ENCODE results near the gene LRCH1. TPM values are rescaled to one million over a fixed set of nuclear protein-coding genes. Genes with fewer than 3 reads are reported as not detected.
A peak's percentile ranks its signal among the peaks of the same experiment; 100 is the strongest.
"Not testable (repeated sequence)": the region's sequence is repeated elsewhere in the genome, so short reads cannot be mapped to it uniquely, and the experiment has no call there.

The LRCH1 gene
- total RNA-seq, 1 experiment from 2014 or later = 5.5 TPM

GRCh38 chr13:46735425-46735824, 182.5 kb downstream of the LRCH1 start:
- no peak for DNase-seq (ENCODE audit: extremely low read depth, low read depth)

DNA sequence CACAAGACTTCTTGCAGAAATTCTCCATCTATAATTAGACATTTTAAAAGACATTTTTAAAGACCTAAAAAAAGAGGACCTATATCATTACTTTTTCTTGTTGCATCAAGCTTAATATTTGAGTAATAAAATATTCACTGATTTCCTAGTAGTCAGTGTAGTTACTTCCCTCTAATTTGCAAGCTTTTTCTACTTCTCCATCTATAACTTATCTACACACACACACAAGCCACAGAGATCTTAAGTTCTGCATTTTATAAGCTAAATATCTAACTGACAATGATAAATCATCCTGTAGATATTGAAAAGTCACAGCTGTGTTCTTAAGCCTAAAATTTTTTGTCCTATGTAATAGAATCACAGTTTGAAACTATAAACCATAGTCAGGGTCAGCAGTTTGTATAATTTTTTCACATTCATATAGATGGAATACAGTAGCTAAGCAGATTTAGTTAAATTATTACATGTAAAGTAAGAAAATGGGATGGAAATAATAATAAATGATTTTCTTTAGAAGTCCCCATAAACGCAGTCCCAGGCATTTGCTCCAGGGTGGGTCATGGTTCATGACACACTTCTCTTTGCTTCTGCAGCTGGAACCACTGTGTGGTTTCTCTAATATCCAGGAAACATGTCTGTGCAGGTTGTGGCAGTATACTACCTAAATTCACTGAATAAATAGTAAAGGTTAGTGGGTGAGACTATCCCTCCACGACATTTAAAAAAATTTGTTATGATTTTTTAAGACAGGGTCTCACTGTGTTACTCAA, 183.8 kb downstream of the LRCH1 start:
- DNase-seq (ENCODE audit: extremely low read depth, low read depth) = no peak

GRCh38 chr13:46738055-46738454, 185.1 kb downstream of the LRCH1 start:
- no peak for DNase-seq (ENCODE audit: extremely low read depth, low read depth)

DNA sequence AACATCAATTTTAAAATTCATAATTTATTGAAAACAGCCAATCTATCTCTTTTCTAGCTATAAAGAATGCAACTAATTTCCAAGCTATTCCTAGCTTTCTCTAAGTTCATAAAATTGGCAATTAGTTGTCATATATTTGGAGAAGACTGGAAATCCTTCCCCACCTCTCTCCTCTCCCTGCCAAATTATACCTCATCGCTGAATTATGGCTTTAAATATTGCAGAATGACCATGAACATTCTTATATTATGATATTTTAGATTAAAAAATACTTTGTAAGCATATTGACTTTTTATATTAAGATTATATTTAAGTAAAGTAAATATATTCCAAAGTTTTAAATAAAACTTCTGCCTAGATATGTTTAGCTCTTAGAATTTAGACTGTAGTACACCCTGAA, 185.8 kb downstream of the LRCH1 start:
- DNase-seq (ENCODE audit: extremely low read depth, low read depth) = no peak

DNA sequence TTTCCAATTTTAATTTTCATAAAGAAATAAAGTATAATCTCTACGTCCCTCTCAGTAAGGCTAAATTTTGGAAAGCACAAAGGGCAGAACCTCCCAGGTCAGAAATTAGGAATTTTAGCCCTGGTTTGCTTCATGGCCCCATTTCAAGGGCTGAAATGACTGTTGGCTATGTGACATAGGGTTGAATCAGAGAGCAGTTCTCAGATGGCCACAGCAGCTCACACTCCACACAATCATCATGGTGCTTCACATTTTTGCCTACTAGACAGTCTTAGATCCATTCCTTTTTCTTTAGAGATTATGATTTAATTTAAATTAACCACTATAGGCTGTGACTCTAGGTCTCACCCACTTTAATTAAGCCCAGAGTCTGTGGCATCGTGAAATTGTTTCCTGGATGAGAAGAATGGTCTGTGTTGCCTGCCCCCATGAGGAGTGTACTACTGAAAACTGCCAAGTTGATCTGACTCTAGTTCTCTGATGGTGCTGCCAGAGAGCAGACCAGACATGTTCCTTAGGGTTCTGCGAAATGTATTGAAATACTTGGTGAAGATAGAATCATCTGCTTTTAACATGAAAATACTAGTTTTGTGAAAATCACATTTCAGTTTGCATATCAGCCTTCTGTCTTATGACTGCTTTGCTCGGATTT, 186.6 kb downstream of the LRCH1 start:
- no peak for DNase-seq (ENCODE audit: extremely low read depth, low read depth)

DNA sequence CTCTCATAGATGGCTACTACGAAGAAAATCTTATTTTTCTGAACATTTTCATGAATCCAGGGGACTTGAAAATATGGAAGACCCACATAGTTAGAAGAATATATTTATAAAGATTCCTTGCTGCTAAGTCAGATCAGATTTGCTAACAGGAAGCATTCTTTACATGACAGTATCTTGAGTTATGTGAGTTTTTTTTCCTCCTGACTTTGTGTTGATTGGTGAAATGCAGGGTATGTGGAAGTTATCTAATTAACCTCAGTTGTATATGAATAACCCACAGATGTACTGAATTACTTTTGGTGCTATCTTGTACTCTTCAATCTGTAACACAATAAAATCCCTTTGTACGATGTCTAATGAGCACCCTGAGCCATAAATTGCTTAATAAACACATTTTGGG, 190.2 kb downstream of the LRCH1 start:
- DNase-seq (ENCODE audit: extremely low read depth, low read depth) = no peak

DNA sequence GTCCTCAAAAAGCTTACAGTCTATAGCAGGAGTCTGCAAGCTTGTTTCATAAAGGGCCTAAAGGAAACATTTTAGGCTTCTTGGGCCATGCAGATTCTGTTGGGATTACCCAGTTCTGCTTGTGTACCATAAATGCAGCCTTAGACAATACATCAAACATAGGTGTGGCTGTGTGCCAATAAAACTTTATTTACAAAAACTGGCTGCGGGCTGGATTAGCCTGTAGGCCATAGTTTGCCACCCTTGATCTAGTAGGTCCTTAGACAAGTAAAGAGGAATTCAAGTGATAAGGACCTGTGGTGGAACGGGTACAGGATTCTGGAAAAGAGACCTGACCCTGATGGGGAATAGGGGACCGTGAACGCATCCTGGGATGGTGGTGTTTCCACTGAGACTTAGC, 192.1 kb downstream of the LRCH1 start:
- no peak for DNase-seq (ENCODE audit: extremely low read depth, low read depth)

DNA sequence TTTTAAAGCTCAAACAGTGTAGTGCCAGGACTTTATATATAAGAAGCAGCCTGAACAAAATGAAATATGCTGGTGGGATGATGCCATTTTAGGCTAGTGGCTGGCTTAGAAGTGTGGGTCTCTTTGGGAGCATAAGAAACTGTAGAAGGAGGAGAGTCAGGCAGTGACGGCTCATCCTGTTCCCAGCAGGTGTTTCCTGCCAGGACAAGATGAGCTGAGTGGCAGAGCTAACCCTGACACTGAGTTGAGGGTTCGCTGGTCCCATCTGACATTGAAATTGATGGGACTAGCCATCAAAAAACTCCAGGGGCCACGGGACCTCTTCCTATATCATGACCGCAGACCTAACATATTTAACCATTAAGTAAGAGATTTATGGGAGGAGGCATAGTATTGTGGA, 192.7 kb downstream of the LRCH1 start:
- no peak for DNase-seq (ENCODE audit: extremely low read depth, low read depth)

- no peak for DNase-seq (ENCODE audit: extremely low read depth, low read depth)
Observed at GRCh38 chr13:46747031-46747820, 194.3 kb downstream of the LRCH1 start.

DNA sequence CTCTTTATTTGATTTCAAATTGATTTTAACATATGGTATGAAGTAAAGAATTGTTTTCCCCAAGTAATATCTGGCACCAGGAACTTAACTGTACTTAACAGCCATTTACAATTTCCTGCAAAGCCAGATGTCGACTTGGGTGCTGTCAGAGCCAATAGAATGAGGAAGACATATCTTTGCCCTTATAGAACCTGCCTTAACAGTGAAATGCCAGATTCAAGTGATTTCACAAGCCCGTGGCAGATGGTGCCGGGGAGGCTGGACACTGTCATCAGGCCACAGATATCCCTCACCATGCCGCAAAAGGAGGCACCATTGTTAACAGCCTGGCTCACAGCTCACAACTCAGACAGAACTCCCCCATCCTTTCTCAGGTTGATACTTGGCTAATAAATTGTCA, 195.3 kb downstream of the LRCH1 start:
- DNase-seq (ENCODE audit: extremely low read depth, low read depth) = no peak

- DNase-seq (ENCODE audit: extremely low read depth, low read depth) = no peak
Observed at GRCh38 chr13:46749951-46750350, 197.0 kb downstream of the LRCH1 start.

DNA sequence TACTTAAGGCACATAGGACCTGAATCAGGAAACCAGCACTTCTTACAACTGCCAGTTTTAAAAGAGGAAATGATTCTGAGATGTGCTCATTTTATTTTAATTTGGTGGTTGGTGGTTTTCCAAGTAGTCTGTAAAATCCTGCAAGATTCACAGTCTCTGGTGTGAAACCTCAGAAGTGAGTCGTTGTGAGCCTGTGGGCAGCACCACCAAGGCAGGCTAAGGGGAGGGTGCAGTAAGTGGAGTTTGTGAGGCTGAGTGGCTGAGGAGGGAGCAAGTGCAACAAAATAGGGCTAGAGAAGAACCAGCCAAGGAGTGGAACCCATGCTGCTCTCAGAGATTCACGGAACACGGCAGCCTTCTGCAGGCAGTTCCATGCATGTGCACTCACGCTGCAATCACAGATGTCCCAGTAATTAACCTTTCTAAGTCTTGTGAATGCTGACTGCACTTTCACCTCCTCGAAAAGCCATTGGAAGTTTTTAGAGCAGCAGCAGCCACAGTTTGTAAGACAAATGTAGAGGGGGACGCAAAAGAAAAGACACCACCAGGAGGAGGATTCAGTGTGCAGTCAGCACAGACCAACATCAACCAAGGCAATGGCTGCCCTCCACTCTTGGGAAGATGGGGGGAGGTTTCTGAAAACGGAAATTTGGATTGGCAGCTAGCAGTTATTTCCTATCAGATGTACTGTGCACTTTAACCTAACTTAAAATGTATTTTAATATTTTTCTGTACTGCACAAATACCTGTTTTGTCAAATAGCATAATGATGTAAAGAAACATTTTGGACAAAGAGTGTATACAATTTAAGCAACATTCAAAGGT, 199.1 kb downstream of the LRCH1 start:
- no peak for DNase-seq (ENCODE audit: extremely low read depth, low read depth)

DNA sequence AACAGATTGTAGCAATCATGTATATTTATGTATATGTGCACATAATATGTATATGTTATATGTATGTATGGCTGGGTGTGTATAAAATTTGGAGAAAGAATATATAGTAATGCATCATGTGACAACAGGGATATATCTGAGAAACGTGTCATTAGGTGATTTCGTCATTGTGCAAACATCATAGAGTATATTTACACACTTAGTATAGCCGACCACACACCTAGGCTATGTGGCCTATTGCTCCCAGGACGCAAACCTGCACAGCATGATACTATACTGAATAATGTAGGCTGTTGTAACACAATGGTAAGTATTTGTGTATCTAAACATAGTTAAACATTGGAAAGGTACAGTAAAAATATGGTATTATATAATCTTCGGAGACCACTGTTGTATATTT, 200.2 kb downstream of the LRCH1 start:
- DNase-seq (ENCODE audit: extremely low read depth, low read depth) = no peak

- no peak for DNase-seq (ENCODE audit: extremely low read depth, low read depth)
Observed at GRCh38 chr13:46753917-46754316, 200.9 kb downstream of the LRCH1 start.

DNA sequence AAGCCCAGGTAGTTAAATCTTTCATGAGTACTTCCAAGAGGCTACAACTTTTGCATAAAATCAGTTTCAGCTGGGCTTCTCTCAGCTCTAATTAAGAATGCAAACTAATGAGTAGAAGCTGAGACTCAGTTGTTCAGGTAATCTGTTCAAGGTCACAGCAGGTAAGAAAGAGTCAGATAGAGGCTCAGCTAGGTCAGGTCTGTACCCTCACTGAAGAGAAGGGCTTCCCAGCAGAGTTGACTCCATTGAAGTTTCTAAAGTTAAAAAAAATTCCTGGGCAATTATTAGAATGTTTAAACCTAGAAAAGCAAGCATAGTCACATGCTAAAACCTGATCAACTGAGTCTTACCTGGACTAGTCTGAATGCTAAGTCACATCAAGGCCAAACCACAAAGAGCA, 201.8 kb downstream of the LRCH1 start:
- no peak for DNase-seq (ENCODE audit: extremely low read depth, low read depth)

DNA sequence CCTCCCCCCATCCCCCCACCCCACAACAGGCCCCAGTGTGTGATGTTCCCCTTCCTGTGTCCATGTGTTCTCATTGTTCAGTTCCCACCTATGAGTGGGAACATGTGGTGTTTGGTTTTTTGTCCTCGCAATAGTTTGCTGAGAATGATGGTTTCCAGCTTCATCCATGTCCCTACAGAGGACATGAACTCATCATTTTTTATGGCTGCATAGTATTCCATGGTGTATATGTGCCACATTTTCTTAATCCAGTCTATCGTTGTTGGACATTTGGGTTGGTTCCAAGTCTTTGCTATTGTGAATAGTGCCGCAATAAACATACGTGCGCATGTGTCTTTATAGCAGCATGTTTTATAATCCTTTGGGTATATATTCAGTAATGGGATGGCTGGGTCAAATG, 202.5 kb downstream of the LRCH1 start:
- DNase-seq (ENCODE audit: extremely low read depth, low read depth) = not testable (repeated sequence)

DNA sequence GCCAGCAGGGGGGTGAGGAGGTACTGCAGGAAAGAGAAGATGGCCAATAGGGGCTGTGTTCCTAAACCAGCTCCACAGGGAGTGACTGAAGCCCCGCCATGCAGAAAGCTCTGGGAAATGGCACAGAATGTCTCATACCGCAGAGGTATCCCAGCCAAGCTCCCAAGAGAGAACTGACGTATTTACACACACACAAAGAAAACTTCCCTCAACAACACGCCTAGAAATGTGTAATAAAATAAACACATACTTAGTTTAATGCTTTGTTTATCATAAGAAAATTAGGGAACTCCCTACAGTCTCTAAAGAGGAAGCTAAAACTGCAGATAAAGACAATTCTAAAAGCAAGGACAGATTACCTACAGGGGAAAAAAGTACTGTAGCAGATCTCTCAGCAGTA, 204.0 kb downstream of the LRCH1 start:
- peak; percentile 9 for DNase-seq (ENCODE audit: extremely low read depth, low read depth)

- DNase-seq (ENCODE audit: extremely low read depth, low read depth) = no peak
Observed at GRCh38 chr13:46757640-46758039, 204.7 kb downstream of the LRCH1 start.

DNA sequence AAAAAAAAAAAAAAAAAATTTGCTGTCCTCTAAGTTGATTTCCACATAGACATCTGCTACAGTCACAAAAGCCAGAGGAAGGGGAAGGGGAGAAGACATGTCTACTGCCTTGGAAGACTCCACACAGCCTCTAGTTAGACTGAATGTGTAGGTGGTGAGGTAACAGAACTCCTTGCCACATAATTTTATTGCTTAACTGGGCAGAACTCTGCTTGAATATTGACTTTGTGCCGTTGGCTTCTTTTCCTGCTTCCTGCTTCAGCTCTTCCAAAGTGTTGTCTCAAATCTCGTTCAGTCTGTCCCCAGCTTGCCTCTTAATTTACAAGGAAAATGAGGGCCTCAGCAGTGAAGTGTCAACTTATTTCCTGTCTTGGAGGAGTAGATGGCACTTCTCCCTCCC, 206.9 kb downstream of the LRCH1 start:
- no peak for DNase-seq (ENCODE audit: extremely low read depth, low read depth)

DNA sequence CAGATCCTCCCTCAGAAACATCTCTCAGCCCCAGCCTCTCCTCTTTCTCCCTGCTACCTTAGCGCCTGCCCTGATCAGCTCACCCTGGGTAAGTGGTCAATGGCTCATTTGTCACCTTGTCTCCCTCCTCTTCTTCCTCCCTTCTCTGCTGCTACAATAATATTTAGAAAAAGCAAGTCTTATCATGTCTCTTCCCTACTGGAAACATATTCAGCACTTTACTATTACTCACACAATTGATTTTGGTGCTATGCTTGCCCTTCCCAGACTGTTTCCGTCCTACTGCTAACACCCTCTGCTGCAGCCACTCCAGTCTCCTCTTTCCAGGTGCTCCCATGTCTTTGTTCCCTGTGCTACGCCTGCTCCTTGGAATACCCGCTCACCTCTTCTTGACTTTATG, 208.2 kb downstream of the LRCH1 start:
- DNase-seq (ENCODE audit: extremely low read depth, low read depth) = no peak

DNA sequence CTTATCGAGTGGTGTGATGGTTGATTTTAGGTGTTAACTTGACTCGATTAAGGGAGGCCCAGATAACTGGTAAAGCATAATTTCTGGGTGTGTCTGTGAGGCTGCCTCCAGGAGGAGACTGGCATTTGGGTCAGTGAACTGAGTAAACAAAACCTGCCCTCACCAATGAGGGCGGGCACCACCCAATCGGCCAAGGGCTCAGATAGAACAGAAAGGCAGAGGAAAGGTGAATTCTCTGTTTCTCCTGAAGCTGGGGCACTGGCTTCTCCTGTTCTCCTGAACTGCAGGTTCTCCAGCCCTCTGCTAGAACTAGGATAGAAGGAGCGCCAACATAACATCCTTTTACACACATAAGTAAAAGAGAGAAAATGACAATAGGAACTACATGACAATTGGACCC, 208.9 kb downstream of the LRCH1 start:
- DNase-seq (ENCODE audit: extremely low read depth, low read depth) = no peak
